ENCODE data around the gene CREB3L2. TPM values are rescaled to one million over a fixed set of nuclear protein-coding genes. Genes with fewer than 3 reads are reported as not detected.
A peak's percentile ranks its signal among the peaks of the same experiment; 100 is the strongest.

CREB3L2 gene
- total and polyA plus RNA-seq, 11 donors, result 4.0 to 40.6 (median 21.8) TPM

DNA sequence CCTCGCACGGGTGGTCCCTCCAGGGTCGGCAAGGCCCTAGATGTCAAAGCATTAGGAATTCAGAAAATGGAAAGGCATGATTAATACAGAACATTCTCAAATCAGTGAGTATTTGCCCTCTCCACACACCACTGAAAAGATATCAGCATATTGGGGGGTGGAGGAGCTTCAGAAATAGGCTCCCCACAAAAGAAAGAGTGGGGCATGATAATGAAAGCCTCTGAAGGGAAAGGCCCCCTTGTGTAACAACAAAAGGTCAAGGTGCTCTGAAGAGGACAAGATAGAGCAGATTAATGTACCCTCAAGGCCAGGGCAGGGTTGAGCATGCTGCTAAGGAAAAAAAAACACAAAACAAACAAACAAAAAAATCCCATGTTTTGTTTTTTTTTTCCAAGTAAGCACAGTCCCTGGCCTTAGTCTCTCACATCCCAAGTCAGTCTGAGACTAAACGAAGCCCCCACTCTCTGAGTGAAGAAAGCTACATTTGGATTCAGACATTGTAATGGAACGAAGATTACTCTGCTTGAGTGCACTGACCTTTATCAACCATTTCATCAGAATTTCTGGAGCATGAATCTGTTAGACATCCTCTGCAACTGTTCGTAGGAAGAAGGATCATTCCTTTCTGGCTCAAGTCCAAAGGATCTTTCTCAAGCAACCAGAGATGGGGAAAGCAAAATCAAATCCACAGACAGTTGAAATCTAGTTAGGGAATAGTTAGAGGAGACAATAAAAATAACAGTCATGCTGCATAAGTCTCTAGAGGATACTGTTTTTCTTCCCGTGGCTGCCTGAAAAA lies 127.7 kb downstream of the CREB3L2 start:
- Histone ChIP-seq H3K36me3 (peaks cover 0 to 51% (median 11%) of the 10 kb centered on the region in 9 donors), H3K9me3 (peaks cover 0 to 6% (median 0%) of the 10 kb centered on the region in 12 donors), H3K27me3 (no peaks in the 10 kb centered on the region), H3K4me3 (no peak overlapping the region), H3K27ac (peak overlapping the region in 10 of 12 donors; percentile 5 to 54 (median 40)), H3K4me1 (peaks cover 0 to 57% (median 22%) of the 10 kb centered on the region in 12 donors)
- intact Hi-C loops (cut with DNase I), result no loop called here
- DNase-seq (no peak), ATAC-seq (peak in 2 of 4 donors; percentile 9 to 54)
- no peak for TF ChIP-seq POLR2A (IDR thresholded peaks at IDR 0.05)
- TF ChIP-seq, protein P1, sequence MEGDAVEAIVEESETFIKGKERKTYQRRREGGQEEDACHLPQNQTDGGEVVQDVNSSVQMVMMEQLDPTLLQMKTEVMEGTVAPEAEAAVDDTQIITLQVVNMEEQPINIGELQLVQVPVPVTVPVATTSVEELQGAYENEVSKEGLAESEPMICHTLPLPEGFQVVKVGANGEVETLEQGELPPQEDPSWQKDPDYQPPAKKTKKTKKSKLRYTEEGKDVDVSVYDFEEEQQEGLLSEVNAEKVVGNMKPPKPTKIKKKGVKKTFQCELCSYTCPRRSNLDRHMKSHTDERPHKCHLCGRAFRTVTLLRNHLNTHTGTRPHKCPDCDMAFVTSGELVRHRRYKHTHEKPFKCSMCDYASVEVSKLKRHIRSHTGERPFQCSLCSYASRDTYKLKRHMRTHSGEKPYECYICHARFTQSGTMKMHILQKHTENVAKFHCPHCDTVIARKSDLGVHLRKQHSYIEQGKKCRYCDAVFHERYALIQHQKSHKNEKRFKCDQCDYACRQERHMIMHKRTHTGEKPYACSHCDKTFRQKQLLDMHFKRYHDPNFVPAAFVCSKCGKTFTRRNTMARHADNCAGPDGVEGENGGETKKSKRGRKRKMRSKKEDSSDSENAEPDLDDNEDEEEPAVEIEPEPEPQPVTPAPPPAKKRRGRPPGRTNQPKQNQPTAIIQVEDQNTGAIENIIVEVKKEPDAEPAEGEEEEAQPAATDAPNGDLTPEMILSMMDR (IDR thresholded peaks at IDR 0.05), result no peak
- WGBS, 4 donors, result 54 to 66% (median 58%) methylated on average over 7 of the region's 7 CpGs

DNA sequence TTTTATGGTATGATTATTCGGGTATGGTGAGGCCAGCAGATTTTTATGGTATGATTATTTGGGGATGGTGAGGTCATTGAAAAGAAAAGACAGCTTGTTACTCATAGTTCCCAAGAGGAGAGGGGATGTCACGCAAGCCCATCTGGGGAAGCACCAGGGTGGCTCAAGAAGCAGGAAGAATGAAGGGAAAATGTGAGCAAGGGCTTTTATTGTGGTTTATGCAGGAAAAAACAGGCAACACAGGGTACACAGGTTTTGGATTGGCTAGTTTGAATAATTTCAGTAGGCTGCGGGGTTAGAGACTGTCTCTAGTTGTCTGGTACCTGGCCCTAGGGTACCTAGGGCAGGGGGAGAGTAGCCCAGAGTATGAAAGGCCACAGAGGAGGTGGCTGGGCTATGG lies 128.4 kb downstream of the CREB3L2 start:
- ATAC-seq (no peak), DNase-seq (no peak)
- no peak for TF ChIP-seq POLR2A (IDR thresholded peaks at IDR 0.05)
- TF ChIP-seq, protein P1 (IDR thresholded peaks at IDR 0.05), result no peak
- Histone ChIP-seq H3K9me3 (peaks cover 0 to 6% (median 0%) of the 10 kb centered on the region in 12 donors), H3K36me3 (peaks cover 0 to 45% (median 9%) of the 10 kb centered on the region in 9 donors), H3K27ac (peak overlapping the region in 9 of 12 donors; percentile 5 to 54 (median 41)), H3K27me3 (no peaks in the 10 kb centered on the region), H3K4me1 (peaks cover 0 to 54% (median 22%) of the 10 kb centered on the region in 12 donors), H3K4me3 (no peak overlapping the region)
- WGBS, 4 donors, result 84 to 93% (median 88%) methylated on average over 3 of the region's 3 CpGs
- intact Hi-C loops (cut with DNase I), result no loop called here

DNA sequence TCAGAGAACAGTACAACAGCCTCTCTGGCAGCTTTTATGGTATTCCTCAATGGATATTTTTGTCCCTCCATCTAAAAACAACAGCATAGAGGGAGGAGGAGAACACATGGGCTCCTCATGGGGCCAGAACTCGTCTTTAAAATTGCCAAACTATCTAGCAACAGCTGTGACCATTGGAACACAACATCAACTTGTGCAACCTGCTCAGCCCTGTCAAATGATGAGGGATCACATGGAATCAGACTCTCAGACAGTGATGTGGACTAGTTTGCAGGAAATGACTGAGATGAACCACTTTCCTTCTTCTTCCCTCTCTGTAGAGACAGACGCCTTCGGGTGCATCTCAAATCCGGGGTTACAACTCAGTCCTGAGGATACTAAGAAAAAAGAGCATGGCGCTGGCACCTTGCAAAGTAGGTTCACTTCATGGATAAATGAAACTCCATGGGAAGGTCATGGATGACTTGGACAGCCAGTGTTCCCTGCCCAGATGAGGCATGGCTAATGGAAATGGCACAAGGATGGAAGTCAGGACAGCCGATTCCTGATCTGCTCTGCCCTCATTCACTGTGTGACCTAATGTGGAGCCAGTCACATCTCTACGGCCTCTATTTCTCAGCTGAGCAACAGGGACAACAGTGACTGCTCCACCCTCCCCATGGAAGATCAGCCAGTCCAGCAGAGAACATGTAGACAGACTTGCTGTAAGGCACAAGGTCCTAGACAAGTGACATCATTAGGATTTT lies 130.5 kb downstream of the CREB3L2 start:
- ATAC-seq (peak; percentile 32 to 70 (median 52)), DNase-seq (no peak)
- Histone ChIP-seq H3K4me3 (no peak overlapping the region), H3K4me1 (peaks cover 0 to 36% (median 20%) of the 10 kb centered on the region in 12 donors), H3K27me3 (no peaks in the 10 kb centered on the region), H3K36me3 (peaks cover 0 to 44% (median 10%) of the 10 kb centered on the region in 9 donors), H3K27ac (peak overlapping the region in 6 of 12 donors; percentile 5 to 34 (median 21)), H3K9me3 (peaks cover 0 to 6% (median under 1%) of the 10 kb centered on the region in 12 donors)
- intact Hi-C loops (cut with DNase I), result no loop called here
- no peak for TF ChIP-seq POLR2A (IDR thresholded peaks at IDR 0.05)
- TF ChIP-seq, protein P1 (IDR thresholded peaks at IDR 0.05), result no peak
- WGBS, 4 donors, result 71 to 88% (median 83%) methylated on average over 7 of the region's 7 CpGs

DNA sequence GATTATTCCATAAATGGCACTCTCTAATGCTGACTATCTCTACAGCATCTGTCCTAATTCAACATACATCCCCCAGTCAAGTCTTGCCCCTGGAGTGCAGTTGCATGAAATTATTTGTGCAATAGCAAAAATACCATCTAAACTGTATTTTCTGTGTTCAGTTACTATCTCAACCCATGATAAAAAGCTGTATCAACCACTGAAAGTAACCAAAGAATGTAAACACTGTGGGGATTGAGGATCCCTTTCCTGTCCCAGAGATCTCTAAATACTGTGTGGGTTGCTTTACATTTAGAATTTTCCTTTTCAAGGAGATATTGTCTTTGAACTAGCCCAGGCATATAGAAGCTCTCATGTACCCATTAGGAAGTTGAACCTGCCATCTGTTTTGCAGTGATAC lies 131.2 kb downstream of the CREB3L2 start:
- H3K4me3 ChIP-seq, result no peak overlapping the region
- no peak for DNase-seq
- H3K4me1 ChIP-seq, result peaks cover 0 to 34% (median 19%) of the 10 kb centered on the region in 12 donors
- ATAC-seq, result no peak
- H3K27ac ChIP-seq, result peak overlapping the region in 1 of 12 donors; percentile 32
- peaks cover 0 to 44% (median 6%) of the 10 kb centered on the region in 9 donors for H3K36me3 ChIP-seq
- peaks cover 0 to 13% (median 3%) of the 10 kb centered on the region in 12 donors for H3K9me3 ChIP-seq
- intact Hi-C loops (cut with DNase I), result no loop called here
- TF ChIP-seq, protein P1 (IDR thresholded peaks at IDR 0.05), result no peak
- no peak for TF ChIP-seq POLR2A (IDR thresholded peaks at IDR 0.05)
- no peaks in the 10 kb centered on the region for H3K27me3 ChIP-seq
